GM19240 (cell line): Measurements from ENCODE around the gene FBXW10.
"Not testable (repeated sequence)": the region's sequence is repeated elsewhere in the genome, so short reads cannot be mapped to it uniquely, and the experiment has no call there.

Experiments used
- DNase-seq: peaks from one replicate; pipeline ENCODE4 v3.0.0; 2011; ENCODE audit warnings: low spot score; ENCODE audit not compliant: insufficient read length

The FBXW10 gene, protein sequence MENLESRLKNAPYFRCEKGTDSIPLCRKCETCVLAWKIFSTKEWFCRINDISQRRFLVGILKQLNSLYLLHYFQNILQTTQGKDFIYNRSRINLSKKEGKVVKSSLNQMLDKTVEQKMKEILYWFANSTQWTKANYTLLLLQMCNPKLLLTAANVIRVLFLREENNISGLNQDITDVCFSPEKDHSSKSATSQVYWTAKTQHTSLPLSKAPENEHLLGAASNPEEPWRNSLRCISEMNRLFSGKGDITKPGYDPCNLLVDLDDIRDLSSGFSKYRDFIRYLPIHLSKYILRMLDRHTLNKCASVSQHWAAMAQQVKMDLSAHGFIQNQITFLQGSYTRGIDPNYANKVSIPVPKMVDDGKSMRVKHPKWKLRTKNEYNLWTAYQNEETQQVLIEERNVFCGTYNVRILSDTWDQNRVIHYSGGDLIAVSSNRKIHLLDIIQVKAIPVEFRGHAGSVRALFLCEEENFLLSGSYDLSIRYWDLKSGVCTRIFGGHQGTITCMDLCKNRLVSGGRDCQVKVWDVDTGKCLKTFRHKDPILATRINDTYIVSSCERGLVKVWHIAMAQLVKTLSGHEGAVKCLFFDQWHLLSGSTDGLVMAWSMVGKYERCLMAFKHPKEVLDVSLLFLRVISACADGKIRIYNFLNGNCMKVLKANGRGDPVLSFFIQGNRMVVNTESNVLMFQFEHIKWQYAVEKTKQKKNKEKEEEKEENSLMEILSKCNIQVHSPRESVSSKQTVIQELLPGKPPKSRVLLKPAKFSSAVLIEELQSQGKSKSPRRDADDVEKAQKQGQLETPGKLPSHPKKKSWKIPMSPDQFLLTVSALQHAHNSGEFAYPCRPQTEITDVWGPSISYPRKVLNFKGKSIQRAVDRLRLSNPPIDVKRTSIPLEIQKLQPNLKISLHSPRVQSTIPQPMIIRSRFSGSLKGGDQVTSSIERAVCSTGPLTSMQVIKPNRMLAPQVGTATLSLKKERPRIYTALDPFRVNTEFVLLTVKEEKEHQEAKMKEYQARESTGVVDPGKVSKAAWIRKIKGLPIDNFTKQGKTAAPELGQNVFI

DNA sequence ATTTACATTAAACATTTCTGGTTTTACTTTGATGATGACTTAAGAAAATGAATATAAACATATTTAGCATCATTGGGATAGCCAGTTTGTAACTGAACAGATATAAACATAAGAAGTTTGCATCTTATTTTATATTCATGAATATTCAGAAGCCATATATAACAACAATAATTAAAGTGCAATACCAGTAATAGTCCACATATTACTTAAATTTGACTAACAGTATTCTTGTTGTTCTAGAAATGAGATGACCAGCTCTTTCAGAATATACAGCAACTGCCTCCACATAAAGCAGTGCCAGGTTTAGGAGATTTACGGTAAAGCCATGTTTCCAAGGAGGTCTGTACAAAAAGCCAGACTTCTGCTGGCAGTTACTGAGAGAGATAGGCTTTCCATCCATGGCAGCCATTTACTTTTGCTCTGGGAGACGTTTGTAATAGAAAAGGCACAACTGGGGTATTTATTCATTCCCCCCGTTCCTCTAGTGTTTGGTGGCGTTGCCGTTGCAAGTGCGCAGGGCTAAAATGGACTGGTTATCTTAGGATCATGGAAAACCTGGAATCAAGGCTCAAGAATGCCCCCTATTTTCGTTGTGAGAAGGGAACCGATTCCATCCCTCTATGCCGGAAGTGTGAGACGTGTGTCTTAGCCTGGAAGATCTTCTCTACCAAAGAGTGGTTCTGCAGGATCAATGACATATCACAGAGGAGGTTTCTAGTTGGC, at the start of gene FBXW10:
Gene FBXW10, plus strand, starts transcription at position 356 of the 723 bp plus-strand sequence. Its CDS starts 191 bp downstream, at position 547.
- DNase-seq, result not testable (repeated sequence)

DNA sequence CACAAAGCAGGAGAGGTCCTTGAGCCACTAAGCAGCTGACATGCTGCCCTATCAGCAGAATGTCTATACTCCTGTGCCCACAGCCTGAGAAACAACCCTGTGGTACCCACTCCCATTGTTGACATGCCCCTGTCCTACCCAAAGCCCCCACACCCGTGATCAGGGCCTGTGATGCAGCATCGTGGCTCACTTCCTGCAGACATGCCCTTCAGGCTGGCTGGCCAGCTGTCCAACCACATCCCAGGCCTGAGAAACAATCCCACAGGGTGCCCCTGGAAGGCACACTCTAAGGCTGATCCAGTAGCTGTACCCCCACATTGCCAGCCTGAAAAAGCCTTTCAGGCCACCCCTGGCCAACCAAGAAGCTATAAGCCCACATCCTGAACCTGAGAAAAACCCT, 48.7 kb upstream of the FBXW10 start:
- not testable (repeated sequence) for DNase-seq

DNA sequence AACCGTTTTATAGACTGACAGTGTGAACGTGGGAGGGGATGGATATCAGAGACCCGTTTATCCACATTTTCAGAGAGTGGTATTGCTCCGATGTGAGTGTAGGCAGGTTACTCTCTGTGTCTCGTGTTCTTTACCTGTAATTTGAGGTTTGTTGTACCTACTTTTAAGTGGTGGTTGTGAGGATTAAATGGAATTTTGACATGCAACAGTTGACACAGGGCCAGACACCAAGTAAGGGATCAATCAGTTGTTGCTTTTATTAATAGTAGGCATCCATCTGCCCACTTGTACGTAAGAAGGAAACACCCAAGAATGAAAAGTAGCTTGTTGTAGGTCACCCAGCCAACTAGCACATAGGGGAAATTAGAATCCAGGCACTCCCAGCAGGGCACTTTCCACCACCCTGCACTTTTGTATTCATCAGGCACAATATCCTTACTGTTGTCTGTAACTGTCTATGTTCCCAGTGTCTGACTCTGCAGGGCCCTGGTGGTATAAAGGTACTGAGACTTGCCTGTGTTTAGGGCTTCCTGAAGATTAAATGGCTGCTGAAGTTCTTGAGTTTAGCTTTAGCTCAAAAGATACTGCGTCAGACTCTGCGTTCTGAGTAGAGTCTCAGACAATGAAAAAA, 45.3 kb upstream of the FBXW10 start:
- not testable (repeated sequence) for DNase-seq

DNA sequence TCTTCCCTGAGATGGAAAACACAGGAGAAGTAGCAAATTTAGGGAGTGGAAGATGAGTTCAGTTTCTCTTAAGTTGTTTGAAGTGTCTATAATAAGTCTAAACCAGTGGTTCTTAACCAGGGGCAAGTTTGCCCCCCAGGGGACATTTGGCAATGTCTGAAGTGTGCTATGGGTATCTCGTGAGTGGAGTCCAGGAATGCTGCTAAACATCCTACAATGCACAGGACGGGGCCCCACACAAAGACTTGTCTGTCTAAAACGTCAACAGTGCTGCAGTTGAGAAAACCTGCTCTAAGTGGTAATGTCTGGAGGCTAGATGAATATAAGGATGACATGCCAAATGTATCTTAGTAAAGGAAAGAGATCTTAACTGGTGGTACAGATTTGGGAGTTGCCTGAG, 37.9 kb upstream of the FBXW10 start:
- not testable (repeated sequence) for DNase-seq

DNA sequence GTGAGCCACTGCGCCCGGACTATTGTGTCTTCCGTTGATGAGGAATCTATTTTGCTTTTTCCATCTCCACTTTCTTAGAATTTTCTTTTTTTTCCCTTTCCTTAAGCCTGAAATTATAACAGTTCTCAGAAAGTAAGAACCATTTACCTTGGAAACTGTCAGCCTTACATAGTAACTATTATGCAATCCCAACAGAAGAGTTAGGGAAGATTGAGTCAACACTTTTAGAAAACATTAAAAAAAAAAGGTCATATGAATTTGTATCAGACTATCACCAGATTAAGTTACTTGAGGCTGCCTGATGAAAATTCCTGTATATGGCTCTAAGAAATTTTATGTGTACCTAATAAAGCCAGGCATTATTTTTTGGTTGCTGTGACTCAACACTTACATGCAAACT, 35.6 kb upstream of the FBXW10 start:
- not testable (repeated sequence) for DNase-seq

DNA sequence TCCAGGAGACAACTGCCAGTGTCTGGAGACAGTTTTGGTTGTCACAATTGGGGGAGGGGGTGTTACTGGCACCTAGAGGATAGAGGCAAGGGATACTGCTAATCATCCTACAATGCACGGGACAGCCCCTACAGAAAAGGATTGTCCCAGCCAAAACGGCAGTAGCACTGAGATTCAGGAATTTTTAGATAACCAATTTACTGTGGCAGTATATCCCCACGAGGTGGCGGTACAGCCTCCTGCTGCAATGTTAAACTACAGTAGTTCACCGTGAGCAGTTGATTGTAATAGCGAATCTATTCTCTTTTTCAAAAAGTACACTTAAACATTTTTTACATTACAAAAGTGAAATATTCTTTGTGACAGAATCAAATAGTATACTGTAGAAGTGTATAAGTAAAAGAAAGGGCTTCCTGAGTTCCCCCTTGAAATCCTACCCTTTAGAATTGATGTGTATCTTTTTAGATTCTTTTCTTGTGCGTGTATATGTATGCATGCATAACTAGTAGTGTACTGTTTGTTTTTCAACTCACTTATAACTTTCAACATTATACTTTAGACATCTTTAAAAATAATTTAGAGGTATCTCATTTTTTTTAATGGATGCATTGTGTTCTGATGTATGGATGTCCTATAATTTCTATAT, 31.4 kb upstream of the FBXW10 start:
- DNase-seq, result not testable (repeated sequence)

DNA sequence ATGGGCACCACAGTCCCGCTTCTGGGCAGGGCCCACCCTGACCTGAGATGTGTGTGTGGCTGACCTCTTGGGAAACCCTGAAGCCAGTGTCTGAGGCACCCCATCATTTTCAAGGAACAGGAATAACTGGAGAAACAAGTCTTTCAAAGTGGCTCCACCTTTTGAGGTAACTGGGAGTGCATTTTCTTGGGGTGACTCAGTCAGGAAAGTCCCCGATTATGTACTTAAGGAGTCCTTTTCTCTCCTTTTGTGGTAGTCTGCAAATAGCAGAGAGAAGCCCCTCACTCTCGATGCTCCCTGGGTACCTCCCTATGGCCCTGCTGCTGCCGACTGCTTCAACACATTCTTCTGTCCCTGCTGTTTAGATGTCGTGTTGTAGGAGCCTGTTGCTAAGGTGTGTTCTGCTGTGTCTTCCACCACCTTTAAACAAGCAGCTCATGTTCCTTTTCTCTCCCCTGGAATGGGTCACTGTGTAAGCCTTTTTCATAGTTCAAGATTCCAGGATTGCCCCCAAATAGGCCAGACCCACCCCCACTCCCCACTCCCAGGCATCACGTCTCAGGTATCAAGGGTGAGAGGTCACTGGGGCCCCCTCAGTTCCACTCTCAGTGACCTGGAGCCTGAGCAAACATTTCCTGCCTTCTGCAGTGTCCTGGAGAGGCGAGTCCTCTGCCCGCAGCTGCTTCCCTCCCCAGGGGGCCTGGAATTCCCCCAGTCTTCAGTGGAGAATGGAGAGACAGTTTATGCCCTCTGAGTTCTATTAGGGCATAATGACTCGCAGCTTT, 25.0 kb upstream of the FBXW10 start:
- not testable (repeated sequence) for DNase-seq

DNA sequence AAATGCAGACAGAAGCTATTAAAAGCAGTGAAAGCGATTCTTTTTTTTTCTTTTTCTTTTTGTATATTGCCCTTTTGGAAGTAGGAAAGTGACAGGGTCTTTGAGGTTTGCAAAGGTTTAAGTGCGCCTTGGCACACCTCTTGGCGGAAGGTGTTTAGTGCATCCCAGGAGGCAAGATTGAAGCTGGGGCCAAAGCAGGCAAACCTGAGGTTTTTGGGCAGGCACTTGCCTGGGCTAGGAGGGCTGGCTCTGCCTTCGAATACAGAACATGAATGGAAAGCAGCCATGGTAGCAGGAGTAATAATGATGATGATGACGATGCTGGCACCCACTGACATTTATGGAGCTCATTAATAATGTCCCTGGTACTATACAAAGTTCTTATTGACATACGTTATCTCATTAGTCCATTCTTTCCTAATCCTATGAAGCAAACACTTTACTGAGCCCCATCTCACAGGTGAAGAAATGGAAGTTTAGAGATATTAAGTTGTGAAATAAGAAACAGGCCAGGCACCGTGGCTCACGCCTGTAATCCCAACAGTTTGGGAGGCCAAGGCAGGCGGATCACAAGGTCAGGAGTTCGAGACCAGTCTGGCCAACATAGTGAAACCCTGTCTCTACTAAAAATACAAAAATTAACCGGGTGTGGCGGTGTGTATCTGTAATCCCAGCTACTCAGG, 24.3 kb upstream of the FBXW10 start:
- DNase-seq, result not testable (repeated sequence)

DNA sequence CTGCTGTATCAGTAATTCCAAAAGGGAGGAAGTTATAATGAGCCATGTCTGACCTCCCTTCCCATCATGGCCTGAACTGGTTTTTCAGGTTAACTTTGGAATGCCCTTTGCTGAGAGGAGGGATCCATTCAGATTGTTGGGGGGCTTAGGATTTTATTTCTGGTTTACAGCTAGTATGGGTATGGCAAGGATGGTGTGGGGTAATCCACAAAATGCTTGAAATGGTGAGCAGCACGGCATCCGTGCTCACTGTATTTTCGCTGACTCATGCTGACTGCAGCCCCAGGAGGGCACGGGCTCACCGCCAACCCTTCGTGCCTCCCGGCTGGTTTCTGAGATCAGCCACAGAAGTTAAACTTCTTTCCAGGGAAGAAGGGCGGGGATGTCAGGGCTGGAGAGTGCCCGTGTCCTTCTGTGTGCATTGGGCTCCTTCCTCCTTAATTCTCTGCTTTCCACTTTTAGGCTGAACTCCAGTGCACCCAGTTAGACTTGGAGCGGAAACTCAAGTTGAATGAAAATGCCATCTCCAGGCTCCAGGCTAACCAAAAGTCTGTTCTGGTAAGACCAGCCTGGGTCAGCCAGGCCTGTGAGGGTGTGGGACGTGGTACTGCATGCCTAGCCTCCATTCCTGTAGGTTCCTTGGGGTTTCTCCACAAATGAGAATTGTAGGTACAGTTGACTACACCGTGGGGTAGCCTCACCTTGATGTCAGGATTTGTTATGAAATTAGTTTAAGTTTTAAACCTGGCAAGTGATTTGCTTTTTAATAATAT, 21.9 kb upstream of the FBXW10 start:
- not testable (repeated sequence) for DNase-seq

DNA sequence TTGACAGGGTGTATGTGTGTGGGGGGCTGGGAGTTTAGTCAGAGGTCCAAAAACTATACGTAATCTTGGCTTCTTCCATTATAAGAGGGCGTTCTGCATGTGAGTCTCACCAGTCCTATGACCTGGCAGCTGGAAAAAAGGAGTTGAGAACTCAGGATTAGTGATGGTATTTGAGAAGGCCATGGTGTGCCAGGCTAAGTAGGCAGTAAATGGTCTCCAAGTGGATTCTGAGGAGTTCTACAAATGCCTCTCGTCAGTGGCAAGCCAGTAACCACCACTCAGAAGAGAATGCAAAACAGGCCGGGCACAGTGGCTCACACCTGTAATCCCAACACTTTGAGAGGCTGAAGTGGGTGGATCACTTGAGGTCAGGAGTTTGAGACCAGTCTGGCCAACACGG, 21.2 kb upstream of the FBXW10 start:
- DNase-seq, result not testable (repeated sequence)

DNA sequence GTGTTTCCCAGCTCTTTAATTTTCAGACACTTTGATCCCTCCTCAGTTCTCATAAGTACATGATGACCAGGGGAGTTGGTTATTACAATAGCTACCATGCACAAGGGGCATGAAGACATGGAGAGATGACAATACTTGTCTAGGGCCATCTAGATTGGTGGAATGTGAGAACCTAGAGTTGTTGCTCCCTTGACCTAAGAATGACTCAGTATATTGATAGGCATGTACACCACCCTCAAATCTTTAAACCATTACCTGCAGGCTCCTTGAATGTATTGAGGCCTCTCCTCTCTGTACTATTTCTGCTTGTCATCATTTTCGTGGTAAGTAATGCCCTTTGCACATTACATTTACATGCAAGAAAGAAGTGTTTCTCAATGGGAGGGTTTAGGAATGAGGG, 20.3 kb upstream of the FBXW10 start:
- not testable (repeated sequence) for DNase-seq

DNA sequence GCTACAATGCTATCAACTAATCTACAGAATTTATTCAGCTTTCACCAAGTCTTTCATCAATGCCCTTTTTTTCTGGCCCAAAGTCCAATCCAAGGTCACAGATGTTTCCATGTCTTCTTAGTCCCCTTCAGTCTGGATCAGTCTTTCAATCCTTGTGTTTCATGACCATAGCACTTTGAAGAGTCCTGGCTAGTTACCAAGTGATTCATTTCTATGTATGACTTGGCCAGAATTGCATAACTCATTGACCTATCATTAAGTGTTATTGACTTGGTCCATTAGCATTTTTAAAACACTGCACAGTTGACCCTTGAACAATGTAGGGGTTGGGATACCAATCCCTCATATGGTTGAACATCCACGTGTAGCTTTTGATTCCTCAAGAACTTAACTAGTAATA, 11.4 kb upstream of the FBXW10 start:
- not testable (repeated sequence) for DNase-seq

DNA sequence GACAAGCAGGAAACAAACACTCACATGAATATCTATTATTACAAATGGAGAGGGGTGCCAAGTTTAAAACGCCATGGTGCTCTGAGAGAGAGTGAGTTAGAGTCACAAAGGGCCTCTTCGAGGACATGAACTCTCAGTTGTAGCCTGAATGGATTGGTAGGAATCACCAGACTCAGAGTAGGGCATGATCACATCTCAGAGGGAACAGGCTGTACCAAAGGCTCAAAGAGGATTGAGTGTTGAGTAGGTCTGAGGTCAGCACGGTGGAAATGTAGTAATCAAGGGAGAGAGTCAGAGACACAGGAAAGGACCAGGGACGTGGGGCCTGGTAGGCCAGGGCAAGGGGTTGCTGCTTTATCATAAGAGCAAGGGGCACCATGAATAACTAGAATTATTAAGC, 10.5 kb upstream of the FBXW10 start:
- DNase-seq, result not testable (repeated sequence)

DNA sequence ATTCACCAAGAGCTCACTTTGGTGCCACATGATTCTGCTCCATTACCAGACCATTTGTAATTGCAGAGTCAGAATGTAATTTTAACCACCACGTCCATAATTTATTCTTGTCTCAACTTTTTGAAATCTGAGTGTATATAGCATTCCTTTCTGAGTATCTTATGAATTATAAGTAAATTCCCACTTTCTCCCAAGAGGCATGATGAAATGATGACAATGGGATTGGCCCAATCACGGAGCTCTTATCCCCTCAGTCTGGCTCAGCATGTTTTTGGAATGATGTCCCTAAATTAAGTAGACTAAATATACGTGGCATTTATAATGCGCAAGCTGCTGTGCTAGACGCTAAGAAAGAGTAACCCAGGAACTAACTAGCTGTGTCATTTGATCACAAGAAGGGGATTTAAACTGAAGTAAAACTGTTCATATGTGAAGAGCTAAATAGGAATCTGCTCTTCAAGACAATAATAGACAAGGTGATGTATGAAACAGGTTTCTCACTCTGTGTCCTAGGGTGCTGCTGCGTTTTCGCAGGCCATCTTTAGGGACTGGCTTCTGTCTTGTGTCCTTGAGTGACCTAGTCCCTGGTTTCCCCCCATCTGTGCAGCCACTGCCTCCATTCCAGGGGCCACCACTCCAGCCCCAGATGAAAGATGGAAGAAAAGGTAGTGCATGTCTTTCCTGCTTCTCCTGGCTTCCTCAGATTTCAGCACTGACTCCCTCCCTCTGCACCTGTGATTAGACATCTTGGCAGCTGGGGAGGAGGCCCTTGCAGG, 4.0 kb upstream of the FBXW10 start:
- DNase-seq, result not testable (repeated sequence)

DNA sequence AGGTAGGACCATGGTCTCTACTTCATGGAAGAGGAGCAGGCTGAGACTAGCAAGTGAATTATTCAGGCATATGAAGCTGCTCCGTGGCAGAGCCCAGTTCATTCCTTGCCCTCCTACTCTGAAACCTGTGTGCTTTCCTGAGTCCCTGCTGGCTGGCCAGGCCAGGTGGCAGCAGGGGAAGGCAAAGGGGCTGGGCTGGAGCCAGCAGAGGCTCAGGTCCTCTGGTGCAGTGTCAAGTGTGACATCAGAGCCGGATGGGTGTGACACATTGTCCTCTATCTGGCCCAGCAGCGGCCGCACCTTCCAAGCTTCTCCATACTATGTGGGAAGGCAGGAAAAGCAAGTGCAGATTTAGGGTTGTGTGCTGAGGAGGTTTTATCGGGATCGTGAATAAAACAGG, 2.6 kb upstream of the FBXW10 start:
- DNase-seq, result not testable (repeated sequence)

DNA sequence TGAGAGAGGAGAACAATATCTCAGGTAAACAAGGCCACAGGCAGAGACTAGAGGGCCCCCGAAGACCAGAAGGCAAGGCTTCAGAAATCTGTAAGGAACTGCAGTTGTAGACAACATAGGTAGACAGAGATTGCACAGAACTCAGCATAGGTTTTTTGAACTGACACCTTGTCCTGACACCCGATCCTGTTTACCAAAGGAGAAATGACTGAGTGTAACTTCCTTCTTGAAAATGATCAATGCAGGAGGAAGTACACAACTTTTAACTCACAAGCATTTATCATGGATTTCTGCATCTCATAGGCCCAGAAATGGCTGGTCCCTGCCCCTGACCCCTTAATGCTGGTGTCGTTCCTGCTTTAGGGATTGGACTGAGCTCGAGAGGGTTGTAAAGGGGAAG, 872 bp downstream of the FBXW10 start:
- not testable (repeated sequence) for DNase-seq

DNA sequence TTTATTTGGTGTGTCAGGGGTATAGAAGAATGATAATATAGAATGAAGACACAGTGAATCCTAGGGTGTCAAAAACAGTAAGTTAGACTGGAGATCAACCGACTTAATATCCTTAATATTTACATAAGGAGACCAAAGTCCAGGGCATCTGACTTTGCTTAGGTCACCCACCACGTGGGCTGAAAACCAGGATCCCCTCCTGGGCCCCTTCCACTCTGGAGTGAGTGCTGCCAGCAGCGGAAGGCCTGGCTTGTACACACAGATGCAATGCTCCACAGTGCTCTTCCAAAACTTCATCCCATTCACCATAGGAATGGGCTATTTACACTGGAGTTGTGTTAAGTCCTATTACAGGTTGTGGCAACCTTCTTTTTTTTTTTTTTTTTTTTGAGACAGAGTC, 2.7 kb downstream of the FBXW10 start:
- not testable (repeated sequence) for DNase-seq
